HFFc6 (cell line): ENCODE results near the gene ABCD2. TPM values are rescaled to one million over a fixed set of nuclear protein-coding genes. Genes with fewer than 3 reads are reported as not detected.

Source experiments
- DNase-seq: peaks from one replicate; pipeline ENCODE4 v3.0.0-alpha.2; 2018
- H3K27ac Mint-ChIP-seq: 2 replicates; pipeline ENCODE4 v1.8.0; 2020; ENCODE audit warnings: mild to moderate bottlenecking, mixed read lengths
- H3K27me3 Mint-ChIP-seq: 2 replicates; pipeline ENCODE4 v1.8.0; 2021; ENCODE audit warnings: mild to moderate bottlenecking, moderate library complexity, mixed read lengths; ENCODE audit not compliant: insufficient read depth
- H3K36me3 Mint-ChIP-seq: 2 replicates; pipeline ENCODE4 v1.8.0; 2021; ENCODE audit warnings: low read depth, mixed read lengths
- H3K4me1 Mint-ChIP-seq: 2 replicates; pipeline ENCODE4 v1.8.0; 2020; ENCODE audit warnings: low read depth, mixed read lengths
- H3K4me3 Mint-ChIP-seq: 2 replicates; pipeline ENCODE4 v1.8.0; 2020; ENCODE audit warnings: mild to moderate bottlenecking, moderate library complexity, mixed read lengths
- H3K9me3 Mint-ChIP-seq: 2 replicates; pipeline ENCODE4 v1.8.0; 2020; ENCODE audit warnings: mild to moderate bottlenecking, mixed read lengths
- CTCF ChIP-seq: fragments of 200-600 bp; sonication (generic); IDR thresholded peaks from 2 replicates; pipeline ENCODE4 v1.5.0; 2021; ENCODE audit warnings: antibody characterized with exemption, mild to moderate bottlenecking
- total RNA-seq, 6 experiments: library from RNA; stranded (reverse); fragmentation: NEBNext Ultra II Directional; extraction: Animal tissue kit (Norgen Biotek cat#: 25700); gene quantifications; 2 replicates in 1 of 6; 3 replicates in 5 of 6; pipeline ENCODE4 v1.2.3, GENCODE V29; 2021

Gene ABCD2
- total RNA-seq, 6 experiments from 2014 or later, result not detected

DNA sequence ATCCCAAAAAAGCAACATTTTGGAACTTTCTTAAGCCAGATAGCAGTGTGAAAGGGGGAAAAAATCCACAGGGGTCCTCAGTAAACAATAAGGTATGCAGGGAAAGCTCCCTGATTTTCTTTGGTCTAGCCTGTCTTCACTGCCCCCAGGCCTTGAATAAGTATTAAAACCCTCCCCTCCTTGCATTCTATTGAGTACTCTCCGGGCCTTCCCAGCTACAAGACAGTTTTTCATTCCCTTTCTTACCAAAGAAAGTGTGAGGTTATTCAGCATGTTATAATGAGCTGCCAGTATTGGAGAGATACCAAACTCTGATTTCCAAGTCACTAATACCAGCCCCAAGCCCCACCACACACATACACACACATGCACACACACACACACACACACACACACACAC is 116.9 kb downstream of the ABCD2 start:
- TF ChIP-seq CTCF, result no peak
- Mint-ChIP-seq H3K27ac (no peak overlapping the region), H3K9me3 (peaks cover 13% of the 10 kb centered on the region), H3K4me3 (no peak overlapping the region), H3K4me1 (no peaks in the 10 kb centered on the region), H3K36me3 (no peaks in the 10 kb centered on the region), H3K27me3 (no peaks in the 10 kb centered on the region)
- DNase-seq, result no peak

Other genes starting within 250 kb of the ABCD2 start
- 1 to 10 TPM in 2 of 6 experiments, under 1 TPM in 4; 0.55 to 2.7 (median 0.83) TPM for gene KIF21A, start 176.7 kb downstream of the ABCD2 start, total RNA-seq